GM20000 (cell line): ENCODE data around the gene PPY.
"Not testable (repeated sequence)": the region's sequence is repeated elsewhere in the genome, so short reads cannot be mapped to it uniquely, and the experiment has no call there.

Experiments
- DNase-seq: peaks from one replicate; pipeline ENCODE4 v3.0.0; 2012; ENCODE audit warnings: low spot score
- TF ChIP-seq, protein P1 (sequence below): IDR thresholded peaks from 2 replicates; pipeline ENCODE4 v1.5.1; 2012; ENCODE audit warnings: mild to moderate bottlenecking, control low read depth; ENCODE audit errors: extremely low read depth, missing control alignments

PPY gene

DNA sequence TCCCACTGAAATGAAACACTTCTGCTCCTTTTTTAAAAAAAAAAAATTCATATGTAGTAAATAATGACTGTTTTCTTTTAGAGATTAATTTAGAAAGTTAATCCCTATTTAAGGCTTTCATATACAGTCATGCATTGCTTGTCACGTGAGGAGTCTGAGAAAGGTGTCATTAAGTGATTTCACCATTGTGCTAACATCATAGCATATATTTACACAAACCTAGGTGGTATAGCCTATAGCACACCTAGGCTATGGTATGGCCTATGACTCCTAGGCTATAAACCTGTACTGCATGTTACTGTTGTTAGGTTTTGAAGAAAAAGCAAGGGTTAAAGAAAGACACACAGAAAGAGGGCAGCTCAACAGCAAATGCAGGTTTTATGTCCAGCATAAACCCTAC lies 13.7 kb downstream of the PPY start:
- DNase-seq, result no peak
- TF ChIP-seq, protein P1, sequence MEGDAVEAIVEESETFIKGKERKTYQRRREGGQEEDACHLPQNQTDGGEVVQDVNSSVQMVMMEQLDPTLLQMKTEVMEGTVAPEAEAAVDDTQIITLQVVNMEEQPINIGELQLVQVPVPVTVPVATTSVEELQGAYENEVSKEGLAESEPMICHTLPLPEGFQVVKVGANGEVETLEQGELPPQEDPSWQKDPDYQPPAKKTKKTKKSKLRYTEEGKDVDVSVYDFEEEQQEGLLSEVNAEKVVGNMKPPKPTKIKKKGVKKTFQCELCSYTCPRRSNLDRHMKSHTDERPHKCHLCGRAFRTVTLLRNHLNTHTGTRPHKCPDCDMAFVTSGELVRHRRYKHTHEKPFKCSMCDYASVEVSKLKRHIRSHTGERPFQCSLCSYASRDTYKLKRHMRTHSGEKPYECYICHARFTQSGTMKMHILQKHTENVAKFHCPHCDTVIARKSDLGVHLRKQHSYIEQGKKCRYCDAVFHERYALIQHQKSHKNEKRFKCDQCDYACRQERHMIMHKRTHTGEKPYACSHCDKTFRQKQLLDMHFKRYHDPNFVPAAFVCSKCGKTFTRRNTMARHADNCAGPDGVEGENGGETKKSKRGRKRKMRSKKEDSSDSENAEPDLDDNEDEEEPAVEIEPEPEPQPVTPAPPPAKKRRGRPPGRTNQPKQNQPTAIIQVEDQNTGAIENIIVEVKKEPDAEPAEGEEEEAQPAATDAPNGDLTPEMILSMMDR, result no peak

DNA sequence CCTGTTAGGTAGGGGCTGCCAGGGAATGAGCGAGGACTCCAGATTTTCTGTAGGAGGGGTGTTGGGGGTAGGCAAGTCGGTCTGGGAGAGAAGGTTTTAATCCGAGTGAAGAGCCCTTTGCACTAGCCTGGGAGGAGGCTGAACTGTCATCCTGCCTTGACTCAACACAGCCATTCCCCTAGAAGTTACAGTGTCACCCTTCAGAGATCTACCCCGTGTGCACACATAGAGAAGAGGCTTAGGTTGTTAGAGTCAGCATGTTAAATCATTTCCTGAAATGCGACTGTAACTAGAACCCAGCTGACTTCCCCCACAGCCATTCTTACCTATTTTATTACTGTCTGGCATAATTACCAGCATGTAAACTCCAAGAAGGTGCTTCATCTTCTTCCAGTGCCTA lies 14.3 kb downstream of the PPY start:
- not testable (repeated sequence) for DNase-seq

DNA sequence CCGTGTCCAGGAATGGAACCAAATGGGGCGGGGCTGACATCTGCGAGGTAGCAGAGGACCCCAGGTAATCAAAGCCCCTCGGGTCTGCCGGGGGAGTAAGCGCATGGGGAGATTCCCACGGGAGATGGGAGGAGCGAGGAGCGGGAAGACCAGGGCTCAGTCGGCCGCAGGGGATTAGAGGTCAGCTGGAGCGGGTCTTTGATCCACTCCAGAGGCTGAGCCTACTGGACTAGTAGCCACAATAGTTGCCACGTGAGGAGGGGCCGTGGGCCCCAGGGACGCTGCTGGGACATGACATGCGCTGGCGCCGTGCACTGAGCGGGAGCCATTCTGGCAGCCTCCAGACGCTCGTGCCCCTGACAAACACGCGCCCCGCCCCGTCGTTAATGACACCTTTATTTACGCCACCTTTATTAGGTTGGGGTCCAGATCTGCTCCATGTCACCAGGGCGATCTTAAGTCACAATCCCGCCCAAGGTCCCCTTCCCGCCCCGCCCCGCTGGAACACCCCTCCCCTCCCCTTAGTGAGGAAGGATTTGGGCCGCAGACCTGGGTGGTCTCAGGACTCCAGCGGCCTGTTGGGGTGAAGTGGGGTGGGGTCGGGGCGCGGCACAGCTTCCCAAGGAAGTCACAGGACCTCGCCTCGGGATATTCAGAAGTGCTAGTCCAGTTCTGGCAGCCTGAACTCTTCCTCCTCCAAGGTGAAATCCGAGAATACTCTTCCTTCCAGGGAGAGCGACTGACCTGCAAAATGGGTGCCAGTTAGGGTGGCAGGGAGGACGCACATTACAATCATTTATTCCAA lies 15.0 kb downstream of the PPY start:
- TF ChIP-seq, protein P1, result no peak
- no peak for DNase-seq

DNA sequence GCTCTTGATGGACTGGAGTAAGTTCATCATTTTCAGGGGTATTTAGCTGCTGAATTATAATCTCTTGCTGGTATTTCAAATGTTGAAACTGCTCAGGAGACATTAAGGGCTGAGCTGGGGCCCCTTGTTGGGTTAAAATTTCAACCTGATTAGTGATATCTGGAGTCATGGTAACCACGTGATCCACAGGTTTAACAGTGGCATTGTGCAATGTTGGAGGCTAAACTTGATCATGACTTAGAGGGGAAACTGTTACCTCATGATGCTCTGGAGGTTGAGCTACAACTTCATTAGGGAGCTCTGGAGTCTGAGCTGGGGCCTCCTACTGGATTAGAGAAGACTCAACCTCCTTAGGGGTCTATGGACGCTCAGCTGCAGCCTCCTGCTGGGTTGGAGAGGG lies 17.7 kb downstream of the PPY start:
- DNase-seq, result no peak
- TF ChIP-seq, protein P1, result no peak

DNA sequence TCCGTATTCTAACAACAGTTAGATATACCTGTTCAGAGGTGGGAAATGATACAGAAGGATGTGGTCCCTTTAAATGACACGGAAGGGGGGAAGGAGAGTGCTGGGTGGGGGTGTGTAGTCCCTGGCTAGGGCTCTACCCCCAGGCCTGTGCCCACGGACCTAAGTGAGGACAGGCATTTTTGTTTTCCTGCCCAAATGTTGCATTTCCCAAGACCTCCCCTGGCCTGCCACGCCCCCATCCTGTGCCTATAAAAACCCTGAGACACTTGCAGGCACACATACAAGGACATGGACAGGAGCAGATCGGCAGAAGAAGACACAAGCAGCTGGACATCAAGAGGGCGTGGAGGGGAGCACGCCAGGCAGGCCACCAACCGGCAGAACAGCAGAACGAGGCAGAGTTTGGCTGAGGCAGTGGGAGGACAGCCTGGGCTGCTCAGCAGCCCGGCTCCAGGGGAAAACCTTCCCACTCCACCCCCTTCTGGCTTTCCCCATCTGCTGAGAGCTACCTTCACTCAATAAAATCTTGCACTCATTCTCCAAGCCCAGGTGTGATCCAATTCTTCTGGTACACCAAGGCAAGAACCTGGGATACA lies 21.7 kb downstream of the PPY start:
- TF ChIP-seq, protein P1, result no peak
- no peak for DNase-seq

DNA sequence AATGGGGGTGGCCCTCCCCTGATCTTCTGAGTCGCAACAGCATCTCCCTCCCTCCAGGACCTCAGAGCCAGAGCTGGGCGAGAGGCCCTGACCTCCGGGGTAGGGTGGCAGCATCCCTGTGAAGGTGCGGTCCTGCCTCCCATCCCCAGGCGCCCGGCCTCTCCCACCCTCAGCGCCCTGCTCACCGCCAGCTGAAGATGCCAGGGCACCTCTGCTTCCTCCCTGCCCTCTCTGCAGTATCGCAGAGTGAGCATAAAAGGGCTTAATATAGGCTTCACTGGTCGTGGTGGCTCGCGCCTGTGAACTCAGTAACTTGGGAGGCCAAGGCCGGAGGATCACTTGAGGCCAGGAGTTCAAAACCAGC lies 24.3 kb downstream of the PPY start:
- DNase-seq, result no peak
- TF ChIP-seq, protein P1, result no peak

DNA sequence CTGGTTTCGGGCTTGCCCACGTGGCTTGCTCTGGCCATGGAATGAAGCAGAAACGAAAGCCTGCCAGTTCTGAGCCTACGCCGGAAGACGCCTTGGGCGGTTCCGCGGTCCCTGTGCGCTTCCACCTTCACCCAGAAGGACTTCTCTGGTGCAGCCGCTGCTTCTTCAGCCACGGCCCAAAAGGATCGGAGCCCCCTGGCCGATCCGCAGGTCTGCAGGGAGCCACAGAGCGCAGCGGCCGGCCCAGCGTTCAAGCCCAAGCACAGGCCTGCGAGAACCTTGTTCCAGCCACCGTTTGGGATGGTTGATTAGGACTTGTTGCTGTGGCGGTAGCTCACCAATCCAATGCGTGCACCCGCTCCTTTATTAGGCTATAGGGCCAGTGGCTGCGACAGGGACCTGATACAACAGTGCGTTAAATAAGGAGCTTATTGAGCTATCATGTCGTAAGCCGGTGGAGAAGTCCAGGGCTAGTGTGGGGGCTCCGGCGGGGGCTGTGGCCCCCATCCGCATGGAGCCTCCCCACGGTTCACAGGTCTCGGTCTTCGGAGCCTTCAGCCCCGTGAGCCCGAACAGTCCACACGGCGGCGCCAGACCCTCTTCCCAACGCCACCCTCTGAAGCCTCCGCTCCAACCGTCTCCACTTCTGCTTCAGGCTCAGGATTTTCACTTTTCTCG lies 24.8 kb downstream of the PPY start:
- TF ChIP-seq, protein P1, result peak; percentile 26
- peak; percentile 51 for DNase-seq

DNA sequence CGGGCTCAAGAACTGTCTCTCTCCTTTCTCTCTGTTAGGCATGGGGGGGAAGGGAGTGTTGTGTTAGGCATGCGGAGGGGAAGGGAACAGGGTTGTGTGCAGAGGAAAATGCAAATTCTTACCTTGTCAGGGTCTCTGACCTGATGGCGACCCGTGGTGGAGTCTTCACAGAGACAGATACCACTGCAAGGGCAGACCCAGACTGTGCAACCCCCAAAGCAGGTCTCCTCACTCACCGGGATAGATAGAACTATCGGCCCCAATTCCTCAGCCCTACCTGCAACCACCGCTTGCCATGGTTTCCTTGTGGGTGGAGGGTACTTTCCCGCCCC lies 25.3 kb downstream of the PPY start:
- TF ChIP-seq, protein P1, result no peak

More for the DNA sequence above, 25.3 kb downstream of the PPY start:
- DNase-seq, result no peak
